WTC11 (cell line): Measurements from ENCODE around the gene RHBDL1. TPM values are rescaled to one million over a fixed set of nuclear protein-coding genes. Genes with fewer than 3 reads are reported as not detected.

ENCODE experiments used
- ATAC-seq: fragments of 200-7000 bp; cut with Tn5 transposase; 2 replicates; pipeline ENCODE4 v1.10.0; 2021; ENCODE audit warnings: mild to moderate bottlenecking, moderate library complexity
- CTCF ChIA-PET: fragments of 300-600 bp; sonication (Branson Sonifier 250); formaldehyde crosslinking; loops from one replicate; lab custom pipeline; 2021; ENCODE audit warnings: antibody characterized with exemption; lab: Charles Lee
- POLR2A ChIA-PET: fragments of 350-600 bp; sonication (Branson Sonifier 250); formaldehyde crosslinking; loops from one replicate; lab custom pipeline; 2021; ENCODE audit warnings: antibody characterized with exemption; lab: Charles Lee
- DNase-seq: peaks from one replicate; pipeline ENCODE4 v3.0.0; 2021; ENCODE audit warnings: low spot score
- H3K27ac Mint-ChIP-seq: 2 replicates; pipeline ENCODE4 v1.8.0; 2021; ENCODE audit warnings: mixed read lengths
- H3K27me3 Mint-ChIP-seq: 2 replicates; pipeline ENCODE4 v1.8.0; 2021; ENCODE audit warnings: low read depth, mild to moderate bottlenecking, moderate library complexity, mixed read lengths
- H3K36me3 Mint-ChIP-seq: 2 replicates; pipeline ENCODE4 v1.8.0; 2021; ENCODE audit warnings: mixed read lengths
- H3K4me1 Mint-ChIP-seq: 2 replicates; pipeline ENCODE4 v1.8.0; 2022; ENCODE audit warnings: mixed read lengths
- H3K4me3 Mint-ChIP-seq: 2 replicates; pipeline ENCODE4 v1.8.0; 2021; ENCODE audit warnings: mild to moderate bottlenecking, moderate library complexity, mixed read lengths
- H3K9me3 Mint-ChIP-seq: 2 replicates; pipeline ENCODE4 v1.8.0; 2021; ENCODE audit warnings: mixed read lengths
- GABPB1 ChIP-seq: sonication (generic); formaldehyde crosslinking; IDR thresholded peaks from 2 replicates; pipeline ENCODE4 v1.8.1; 2023; ENCODE audit warnings: mild to moderate bottlenecking, missing genetic modification reagents
- JUN ChIP-seq: sonication (generic); formaldehyde crosslinking; IDR thresholded peaks from 2 replicates; pipeline ENCODE4 v1.8.0; 2023; ENCODE audit warnings: mild to moderate bottlenecking, missing genetic modification reagents
- NFATC4 ChIP-seq: fragments of 250-450 bp; sonication (Bioruptor Pico); IDR thresholded peaks from 2 replicates; pipeline ENCODE4 v1.9.0; 2021; ENCODE audit warnings: mild to moderate bottlenecking
- SP1 ChIP-seq: sonication (generic); formaldehyde crosslinking; conservative IDR thresholded peaks from 2 replicates; pipeline ENCODE4 v1.8.1; 2022; ENCODE audit warnings: missing genetic modification reagents
- TCF7 ChIP-seq: sonication (generic); formaldehyde crosslinking; IDR thresholded peaks from 2 replicates; pipeline ENCODE4 v1.8.0; 2022; ENCODE audit warnings: mild to moderate bottlenecking, low read depth, missing genetic modification reagents, moderate library complexity
- TP53 ChIP-seq: sonication (generic); formaldehyde crosslinking; IDR thresholded peaks from 2 replicates; pipeline ENCODE4 v1.8.1; 2023; ENCODE audit warnings: mild to moderate bottlenecking, missing genetic modification reagents
- ZNF138 ChIP-seq: sonication (generic); formaldehyde crosslinking; conservative IDR thresholded peaks from 2 replicates; pipeline ENCODE4 v1.8.1; 2022; ENCODE audit warnings: mild to moderate bottlenecking, moderate library complexity, missing genetic modification reagents
- ZNF317 ChIP-seq: sonication (generic); formaldehyde crosslinking; IDR thresholded peaks from 2 replicates; pipeline ENCODE4 v1.8.1; 2023; ENCODE audit warnings: low read depth, mild to moderate bottlenecking, moderate library complexity, missing genetic modification reagents, borderline replicate concordance
- ZNF416 ChIP-seq: fragments of 250-450 bp; sonication (Bioruptor Pico); IDR thresholded peaks from 2 replicates; pipeline ENCODE4 v1.9.0; 2021; ENCODE audit warnings: mild to moderate bottlenecking, inconsistent platforms
- ZNF671 ChIP-seq: fragments of 250-450 bp; sonication (Bioruptor Pico); IDR thresholded peaks from 2 replicates; pipeline ENCODE4 v1.8.0; 2021; ENCODE audit warnings: mild to moderate bottlenecking
- total RNA-seq: library from RNA; stranded (reverse); gene quantifications from 3 replicates; pipeline ENCODE4 v1.2.3, GENCODE V29; 2021
- TF ChIP-seq, protein P1 (sequence below): sonication (generic); formaldehyde crosslinking; IDR thresholded peaks from 2 replicates; pipeline ENCODE4 v1.8.0; 2023; ENCODE audit warnings: missing genetic modification reagents, mild to moderate bottlenecking, borderline replicate concordance
- TF ChIP-seq, protein P2 (sequence below): sonication (generic); formaldehyde crosslinking; IDR thresholded peaks from 2 replicates; pipeline ENCODE4 v1.8.1; 2023; ENCODE audit warnings: mild to moderate bottlenecking, missing genetic modification reagents, moderate library complexity
- TF ChIP-seq, protein P3 (sequence below): sonication (generic); formaldehyde crosslinking; IDR thresholded peaks from 2 replicates; pipeline ENCODE4 v1.8.0; 2022; ENCODE audit warnings: mild to moderate bottlenecking, missing genetic modification reagents
- TF ChIP-seq, protein P4 (sequence below): fragments of 250-450 bp; sonication (Bioruptor Pico); IDR thresholded peaks from 2 replicates; pipeline ENCODE4 v2.1.2; 2022; ENCODE audit warnings: mild to moderate bottlenecking, moderate library complexity
- TF ChIP-seq, protein P5 (sequence below): sonication (generic); formaldehyde crosslinking; IDR thresholded peaks from 2 replicates; pipeline ENCODE4 v1.8.0; 2023; ENCODE audit warnings: mild to moderate bottlenecking, missing genetic modification reagents
- TF ChIP-seq, protein P6 (sequence below): sonication (generic); formaldehyde crosslinking; IDR thresholded peaks from 2 replicates; pipeline ENCODE4 v1.8.1; 2023; ENCODE audit warnings: mild to moderate bottlenecking, moderate library complexity, missing genetic modification reagents
- TF ChIP-seq, protein P7 (sequence below): sonication (generic); formaldehyde crosslinking; IDR thresholded peaks from 2 replicates; pipeline ENCODE4 v1.8.1; 2022; ENCODE audit warnings: low read depth, mild to moderate bottlenecking, moderate library complexity, missing genetic modification reagents, borderline replicate concordance

RHBDL1 gene
- total RNA-seq, 1 experiment from 2014 or later = 8.2 TPM

DNA sequence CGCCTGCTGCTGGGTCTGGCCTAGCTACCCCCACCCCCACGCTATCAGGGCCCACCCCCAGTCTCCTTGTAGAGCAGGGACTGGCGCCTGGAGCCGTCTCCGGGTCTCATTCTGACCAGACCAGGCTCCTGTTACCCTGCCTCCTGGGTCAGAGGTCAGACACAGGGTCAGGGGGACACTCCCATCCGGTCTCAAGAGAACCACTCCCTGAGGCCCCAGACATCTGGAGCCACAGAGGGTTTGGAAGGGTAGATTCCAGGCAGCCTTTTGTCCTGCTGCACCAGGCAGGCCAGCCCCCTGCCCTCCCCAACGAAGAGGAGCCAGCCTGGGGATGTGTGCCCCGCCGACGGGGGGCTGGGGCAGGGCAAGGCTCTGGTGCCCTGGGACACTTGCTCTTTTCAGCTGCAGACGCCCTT is 45.6 kb upstream of the RHBDL1 start:
- peaks cover 3% of the 10 kb centered on the region; the same call in 1 of the 2 replicates for H3K36me3 Mint-ChIP-seq
- no peaks in the 10 kb centered on the region for H3K27me3 Mint-ChIP-seq
- POLR2A ChIA-PET = interaction anchor here (0.9 kb wide), 1 partner anchor 90 kb away, joined by 3 read pairs; no protein-coding TSS in a partner anchor
- TF ChIP-seq TP53 (CRISPR knock-in tag) (no peak), SP1 (CRISPR knock-in tag) (0 out of 2 replicates have a peak, but pooled peaks have one; percentile 17)
- TF ChIP-seq, all 79 proteins: peak for 1
- CTCF ChIA-PET = interaction anchor here (1.0 to 2.7 kb wide), 7 partner anchors 8 to 63 kb away, joined by 3 to 18 read pairs (median 4); partner anchors contain the start of genes NHLRC4, RHBDL1 and RHOT2
- H3K27ac Mint-ChIP-seq = no peak overlapping the region; the same call in 1 of the 2 replicates
- H3K4me1 Mint-ChIP-seq = peaks cover 18% of the 10 kb centered on the region
- ATAC-seq (peak; percentile 19), DNase-seq (peak; percentile 42)
- no peaks in the 10 kb centered on the region for H3K9me3 Mint-ChIP-seq
- peak overlapping the region; percentile 33; the same call in 1 of the 2 replicates for H3K4me3 Mint-ChIP-seq

DNA sequence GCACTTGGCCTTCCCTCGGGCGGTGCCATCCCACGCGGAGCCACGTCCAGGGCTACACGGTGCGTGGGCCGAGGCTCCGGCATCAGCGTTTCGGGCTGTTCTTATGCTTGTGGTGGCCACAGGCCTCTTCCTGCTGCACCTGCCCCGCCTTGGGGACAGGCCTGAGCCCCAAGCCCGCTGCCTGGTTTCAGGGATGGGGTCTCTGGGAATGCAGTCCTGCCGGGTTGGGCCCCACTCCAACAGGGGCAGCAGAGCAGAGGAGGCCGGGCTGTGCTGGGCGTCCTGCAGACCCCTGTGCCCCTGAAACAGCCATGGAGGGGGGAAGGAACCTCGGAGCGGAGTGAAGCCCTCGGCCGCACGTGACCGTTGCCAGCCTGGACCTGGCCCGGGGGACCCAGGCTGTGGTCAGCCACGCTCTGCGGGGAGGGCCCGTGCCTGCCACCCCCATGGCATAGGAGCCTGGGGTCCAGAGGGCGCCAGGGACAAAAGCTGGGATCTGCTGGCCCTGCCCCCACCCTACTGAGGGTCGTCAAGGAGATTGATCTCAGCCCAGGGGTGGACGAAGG is 45.1 kb upstream of the RHBDL1 start:
- Mint-ChIP-seq H3K4me1 (peaks cover 18% of the 10 kb centered on the region), H3K4me3 (peak overlapping the region; percentile 59; the same call in 1 of the 2 replicates), H3K27ac (peak overlapping the region; percentile 41; the same call in 1 of the 2 replicates)
- ATAC-seq (peak; percentile 6), DNase-seq (peak; percentile 47)
- POLR2A ChIA-PET = interaction anchor here (0.9 kb wide), 1 partner anchor 90 kb away, joined by 3 read pairs; no protein-coding TSS in a partner anchor
- TF ChIP-seq GABPB1 (CRISPR knock-in tag) (peak; percentile 6; the same call in 1 of the 2 replicates), ZNF671 (CRISPR knock-in tag) (no peak), TP53 (CRISPR knock-in tag) (no peak), ZNF138 (CRISPR knock-in tag) (0 out of 2 replicates have a peak, but pooled peaks have one; percentile 8), TCF7 (CRISPR knock-in tag) (no peak), NFATC4 (CRISPR knock-in tag) (no peak), JUN (no peak), ZNF416 (peak; percentile 27; the same call in 1 of the 2 replicates), ZNF317 (CRISPR knock-in tag) (no peak)
- TF ChIP-seq, protein P1, sequence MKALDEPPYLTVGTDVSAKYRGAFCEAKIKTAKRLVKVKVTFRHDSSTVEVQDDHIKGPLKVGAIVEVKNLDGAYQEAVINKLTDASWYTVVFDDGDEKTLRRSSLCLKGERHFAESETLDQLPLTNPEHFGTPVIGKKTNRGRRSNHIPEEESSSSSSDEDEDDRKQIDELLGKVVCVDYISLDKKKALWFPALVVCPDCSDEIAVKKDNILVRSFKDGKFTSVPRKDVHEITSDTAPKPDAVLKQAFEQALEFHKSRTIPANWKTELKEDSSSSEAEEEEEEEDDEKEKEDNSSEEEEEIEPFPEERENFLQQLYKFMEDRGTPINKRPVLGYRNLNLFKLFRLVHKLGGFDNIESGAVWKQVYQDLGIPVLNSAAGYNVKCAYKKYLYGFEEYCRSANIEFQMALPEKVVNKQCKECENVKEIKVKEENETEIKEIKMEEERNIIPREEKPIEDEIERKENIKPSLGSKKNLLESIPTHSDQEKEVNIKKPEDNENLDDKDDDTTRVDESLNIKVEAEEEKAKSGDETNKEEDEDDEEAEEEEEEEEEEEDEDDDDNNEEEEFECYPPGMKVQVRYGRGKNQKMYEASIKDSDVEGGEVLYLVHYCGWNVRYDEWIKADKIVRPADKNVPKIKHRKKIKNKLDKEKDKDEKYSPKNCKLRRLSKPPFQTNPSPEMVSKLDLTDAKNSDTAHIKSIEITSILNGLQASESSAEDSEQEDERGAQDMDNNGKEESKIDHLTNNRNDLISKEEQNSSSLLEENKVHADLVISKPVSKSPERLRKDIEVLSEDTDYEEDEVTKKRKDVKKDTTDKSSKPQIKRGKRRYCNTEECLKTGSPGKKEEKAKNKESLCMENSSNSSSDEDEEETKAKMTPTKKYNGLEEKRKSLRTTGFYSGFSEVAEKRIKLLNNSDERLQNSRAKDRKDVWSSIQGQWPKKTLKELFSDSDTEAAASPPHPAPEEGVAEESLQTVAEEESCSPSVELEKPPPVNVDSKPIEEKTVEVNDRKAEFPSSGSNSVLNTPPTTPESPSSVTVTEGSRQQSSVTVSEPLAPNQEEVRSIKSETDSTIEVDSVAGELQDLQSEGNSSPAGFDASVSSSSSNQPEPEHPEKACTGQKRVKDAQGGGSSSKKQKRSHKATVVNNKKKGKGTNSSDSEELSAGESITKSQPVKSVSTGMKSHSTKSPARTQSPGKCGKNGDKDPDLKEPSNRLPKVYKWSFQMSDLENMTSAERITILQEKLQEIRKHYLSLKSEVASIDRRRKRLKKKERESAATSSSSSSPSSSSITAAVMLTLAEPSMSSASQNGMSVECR (CRISPR knock-in tag) = peak; percentile 43; the same call in 1 of the 2 replicates
- TF ChIP-seq, protein P2, sequence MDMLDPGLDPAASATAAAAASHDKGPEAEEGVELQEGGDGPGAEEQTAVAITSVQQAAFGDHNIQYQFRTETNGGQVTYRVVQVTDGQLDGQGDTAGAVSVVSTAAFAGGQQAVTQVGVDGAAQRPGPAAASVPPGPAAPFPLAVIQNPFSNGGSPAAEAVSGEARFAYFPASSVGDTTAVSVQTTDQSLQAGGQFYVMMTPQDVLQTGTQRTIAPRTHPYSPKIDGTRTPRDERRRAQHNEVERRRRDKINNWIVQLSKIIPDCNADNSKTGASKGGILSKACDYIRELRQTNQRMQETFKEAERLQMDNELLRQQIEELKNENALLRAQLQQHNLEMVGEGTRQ (CRISPR knock-in tag) = peak; percentile 79
- TF ChIP-seq, protein P3, sequence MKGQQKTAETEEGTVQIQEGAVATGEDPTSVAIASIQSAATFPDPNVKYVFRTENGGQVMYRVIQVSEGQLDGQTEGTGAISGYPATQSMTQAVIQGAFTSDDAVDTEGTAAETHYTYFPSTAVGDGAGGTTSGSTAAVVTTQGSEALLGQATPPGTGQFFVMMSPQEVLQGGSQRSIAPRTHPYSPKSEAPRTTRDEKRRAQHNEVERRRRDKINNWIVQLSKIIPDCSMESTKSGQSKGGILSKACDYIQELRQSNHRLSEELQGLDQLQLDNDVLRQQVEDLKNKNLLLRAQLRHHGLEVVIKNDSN (CRISPR knock-in tag) = peak; percentile 86
- TF ChIP-seq, protein P4, sequence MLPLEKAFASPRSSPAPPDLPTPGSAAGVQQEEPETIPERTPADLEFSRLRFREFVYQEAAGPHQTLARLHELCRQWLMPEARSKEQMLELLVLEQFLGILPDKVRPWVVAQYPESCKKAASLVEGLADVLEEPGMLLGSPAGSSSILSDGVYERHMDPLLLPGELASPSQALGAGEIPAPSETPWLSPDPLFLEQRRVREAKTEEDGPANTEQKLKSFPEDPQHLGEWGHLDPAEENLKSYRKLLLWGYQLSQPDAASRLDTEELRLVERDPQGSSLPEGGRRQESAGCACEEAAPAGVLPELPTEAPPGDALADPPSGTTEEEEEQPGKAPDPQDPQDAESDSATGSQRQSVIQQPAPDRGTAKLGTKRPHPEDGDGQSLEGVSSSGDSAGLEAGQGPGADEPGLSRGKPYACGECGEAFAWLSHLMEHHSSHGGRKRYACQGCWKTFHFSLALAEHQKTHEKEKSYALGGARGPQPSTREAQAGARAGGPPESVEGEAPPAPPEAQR = no peak
- TF ChIP-seq, protein P5, sequence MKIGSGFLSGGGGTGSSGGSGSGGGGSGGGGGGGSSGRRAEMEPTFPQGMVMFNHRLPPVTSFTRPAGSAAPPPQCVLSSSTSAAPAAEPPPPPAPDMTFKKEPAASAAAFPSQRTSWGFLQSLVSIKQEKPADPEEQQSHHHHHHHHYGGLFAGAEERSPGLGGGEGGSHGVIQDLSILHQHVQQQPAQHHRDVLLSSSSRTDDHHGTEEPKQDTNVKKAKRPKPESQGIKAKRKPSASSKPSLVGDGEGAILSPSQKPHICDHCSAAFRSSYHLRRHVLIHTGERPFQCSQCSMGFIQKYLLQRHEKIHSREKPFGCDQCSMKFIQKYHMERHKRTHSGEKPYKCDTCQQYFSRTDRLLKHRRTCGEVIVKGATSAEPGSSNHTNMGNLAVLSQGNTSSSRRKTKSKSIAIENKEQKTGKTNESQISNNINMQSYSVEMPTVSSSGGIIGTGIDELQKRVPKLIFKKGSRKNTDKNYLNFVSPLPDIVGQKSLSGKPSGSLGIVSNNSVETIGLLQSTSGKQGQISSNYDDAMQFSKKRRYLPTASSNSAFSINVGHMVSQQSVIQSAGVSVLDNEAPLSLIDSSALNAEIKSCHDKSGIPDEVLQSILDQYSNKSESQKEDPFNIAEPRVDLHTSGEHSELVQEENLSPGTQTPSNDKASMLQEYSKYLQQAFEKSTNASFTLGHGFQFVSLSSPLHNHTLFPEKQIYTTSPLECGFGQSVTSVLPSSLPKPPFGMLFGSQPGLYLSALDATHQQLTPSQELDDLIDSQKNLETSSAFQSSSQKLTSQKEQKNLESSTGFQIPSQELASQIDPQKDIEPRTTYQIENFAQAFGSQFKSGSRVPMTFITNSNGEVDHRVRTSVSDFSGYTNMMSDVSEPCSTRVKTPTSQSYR (CRISPR knock-in tag) = peak; percentile 61
- TF ChIP-seq, protein P6, sequence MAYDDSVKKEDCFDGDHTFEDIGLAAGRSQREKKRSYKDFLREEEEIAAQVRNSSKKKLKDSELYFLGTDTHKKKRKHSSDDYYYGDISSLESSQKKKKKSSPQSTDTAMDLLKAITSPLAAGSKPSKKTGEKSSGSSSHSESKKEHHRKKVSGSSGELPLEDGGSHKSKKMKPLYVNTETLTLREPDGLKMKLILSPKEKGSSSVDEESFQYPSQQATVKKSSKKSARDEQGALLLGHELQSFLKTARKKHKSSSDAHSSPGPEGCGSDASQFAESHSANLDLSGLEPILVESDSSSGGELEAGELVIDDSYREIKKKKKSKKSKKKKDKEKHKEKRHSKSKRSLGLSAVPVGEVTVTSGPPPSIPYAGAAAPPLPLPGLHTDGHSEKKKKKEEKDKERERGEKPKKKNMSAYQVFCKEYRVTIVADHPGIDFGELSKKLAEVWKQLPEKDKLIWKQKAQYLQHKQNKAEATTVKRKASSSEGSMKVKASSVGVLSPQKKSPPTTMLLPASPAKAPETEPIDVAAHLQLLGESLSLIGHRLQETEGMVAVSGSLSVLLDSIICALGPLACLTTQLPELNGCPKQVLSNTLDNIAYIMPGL (CRISPR knock-in tag) = peak; percentile 56
- TF ChIP-seq, protein P7, sequence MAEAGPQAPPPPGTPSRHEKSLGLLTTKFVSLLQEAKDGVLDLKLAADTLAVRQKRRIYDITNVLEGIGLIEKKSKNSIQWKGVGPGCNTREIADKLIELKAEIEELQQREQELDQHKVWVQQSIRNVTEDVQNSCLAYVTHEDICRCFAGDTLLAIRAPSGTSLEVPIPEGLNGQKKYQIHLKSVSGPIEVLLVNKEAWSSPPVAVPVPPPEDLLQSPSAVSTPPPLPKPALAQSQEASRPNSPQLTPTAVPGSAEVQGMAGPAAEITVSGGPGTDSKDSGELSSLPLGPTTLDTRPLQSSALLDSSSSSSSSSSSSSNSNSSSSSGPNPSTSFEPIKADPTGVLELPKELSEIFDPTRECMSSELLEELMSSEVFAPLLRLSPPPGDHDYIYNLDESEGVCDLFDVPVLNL (CRISPR knock-in tag) = no peak
- TF ChIP-seq, all 79 proteins: peak for 8
- CTCF ChIA-PET = interaction anchor here (0.9 to 2.7 kb wide), 8 partner anchors 8 to 63 kb away, joined by 3 to 18 read pairs (median 4); partner anchors contain the start of genes NHLRC4, RHBDL1 and RHOT2
- Mint-ChIP-seq H3K27me3 (no peaks in the 10 kb centered on the region), H3K36me3 (peaks cover 3% of the 10 kb centered on the region; the same call in 1 of the 2 replicates), H3K9me3 (no peaks in the 10 kb centered on the region)
